PC-3 (cell line): ENCODE results near the gene SLC10A2. TPM values are rescaled to one million over a fixed set of nuclear protein-coding genes. Genes with fewer than 3 reads are reported as not detected.

Experiments used
- ATAC-seq: fragments of 200-7000 bp; cut with Tn5 transposase; 2 replicates; pipeline ENCODE4 v1.9.1; 2020; ENCODE audit warnings: mild to moderate bottlenecking, moderate library complexity
- BruUV-seq: library from RNA; stranded (reverse); fragments of 400-500 nt; replicated peaks from 2 replicates; lab custom pipeline; 2021; lab: Mats Ljungman, UMichigan
- CTCF ChIA-PET: fragments of 300-600 bp; sonication (Branson Sonifier 250); formaldehyde crosslinking; loops from one replicate; lab custom pipeline; 2022; ENCODE audit warnings: antibody characterized with exemption; lab: Charles Lee
- POLR2A ChIA-PET: fragments of 300-600 bp; sonication (Branson Sonifier 250); formaldehyde crosslinking; loops from one replicate; lab custom pipeline; 2022; ENCODE audit warnings: antibody characterized with exemption; ENCODE audit not compliant: unreplicated experiment; lab: Charles Lee
- DNase-seq: peaks from one replicate; pipeline ENCODE4 v3.0.0-alpha.2; 2015
- H2AFZ ChIP-seq: fragments of 300-600 bp; sonication (generic); 2 replicates; pipeline ENCODE4 v1.6.0; 2016; ENCODE audit warnings: antibody characterized with exemption, low read length
- H3F3A ChIP-seq: fragments of 300-600 bp; sonication (generic); one replicate; pipeline ENCODE4 v1.6.0; 2017; ENCODE audit warnings: antibody characterized with exemption, low read length, control low read depth, mild to moderate bottlenecking; ENCODE audit not compliant: unreplicated experiment
- H3K27ac ChIP-seq: fragments of 300-600 bp; sonication (generic); 2 replicates; pipeline ENCODE4 v1.5.1; 2016; ENCODE audit warnings: mild to moderate bottlenecking, low read length
- H3K27me3 ChIP-seq: fragments of 300-600 bp; sonication (generic); 2 replicates; pipeline ENCODE4 v1.6.1; 2016; ENCODE audit warnings: low read length, mixed read lengths
- H3K36me3 ChIP-seq: fragments of 300-600 bp; sonication (generic); 2 replicates; pipeline ENCODE4 v1.6.1; 2016; ENCODE audit warnings: low read depth, mixed run types, low read length, mixed read lengths
- H3K4me1 ChIP-seq: fragments of 300-600 bp; sonication (generic); 2 replicates; pipeline ENCODE4 v1.5.1; 2016; ENCODE audit warnings: low read length; ENCODE audit not compliant: insufficient read depth
- H3K4me2 ChIP-seq: fragments of 300-600 bp; sonication (generic); 2 replicates; pipeline ENCODE4 v1.6.0; 2016; ENCODE audit warnings: low read length
- H3K4me3 ChIP-seq: fragments of 300-600 bp; sonication (generic); 2 replicates; pipeline ENCODE4 v1.5.1; 2016; ENCODE audit warnings: mild to moderate bottlenecking, low read length, mixed read lengths
- H3K79me2 ChIP-seq: fragments of 300-600 bp; sonication (generic); 2 replicates; pipeline ENCODE4 v1.6.1; 2017; ENCODE audit warnings: low read length, mixed read lengths
- H3K9ac ChIP-seq: fragments of 300-600 bp; sonication (generic); 2 replicates; pipeline ENCODE4 v1.6.0; 2016; ENCODE audit warnings: mild to moderate bottlenecking, low read length
- H3K9me2 ChIP-seq: fragments of 300-600 bp; sonication (generic); replicated peaks from 2 replicates; pipeline ENCODE4 v1.6.1; 2016; ENCODE audit warnings: mixed run types, low read length, mixed read lengths
- H3K9me3 ChIP-seq: fragments of 300-600 bp; sonication (generic); 2 replicates; pipeline ENCODE4 v1.6.1; 2016; ENCODE audit warnings: low read length, mixed read lengths
- H4K20me1 ChIP-seq: fragments of 300-600 bp; sonication (generic); 2 replicates; pipeline ENCODE4 v1.6.1; 2016; ENCODE audit warnings: low read length, mixed read lengths
- EZH2 ChIP-seq: fragments of 300-600 bp; sonication (generic); IDR thresholded peaks from one replicate; pipeline ENCODE4 v1.6.1; 2017; ENCODE audit warnings: antibody characterized with exemption, mild to moderate bottlenecking, low read length; ENCODE audit not compliant: unreplicated experiment
- EZH2phosphoT487 ChIP-seq: fragments of 300-600 bp; sonication (generic); IDR thresholded peaks from 2 replicates; pipeline ENCODE4 v1.6.1; 2018; ENCODE audit warnings: mild to moderate bottlenecking, antibody characterized with exemption, low read length, borderline replicate concordance
- intact Hi-C: fragments of 100-400 bp; cut with micrococcal nuclease; formaldehyde crosslinking; loops from 2 replicates; pipeline ENCODE4 v1.9.0; 2023
- total RNA-seq: library from RNA; depleted of rRNA; stranded (reverse); fragments of >200 nt; gene quantifications from 2 replicates; pipeline ENCODE4 v1.2.3, GENCODE V29; 2014
- TF ChIP-seq, protein P1 (sequence below): fragments of 300-600 bp; sonication (generic); conservative IDR thresholded peaks from 2 replicates; pipeline ENCODE4 v1.5.1; 2017; ENCODE audit warnings: antibody characterized with exemption, low read depth, mild to moderate bottlenecking, low read length

The SLC10A2 gene
- total RNA-seq, 1 experiment from 2014 or later, result not detected

GRCh38 chr13:103101901-103102300 lies 35.7 kb upstream of the SLC10A2 start:
- H3K4me2 ChIP-seq, result no peak overlapping the region
- H4K20me1 ChIP-seq, result no peaks in the 10 kb centered on the region
- no peaks in the 10 kb centered on the region for H3K36me3 ChIP-seq
- no peak for DNase-seq
- H3K9ac ChIP-seq, result no peak overlapping the region
- H3K27ac ChIP-seq, result no peak overlapping the region
- ChIA-PET POLR2A (no interaction called here), CTCF (no interaction called here)
- intact Hi-C loops, result no loop called here
- no peak for ATAC-seq
- no peaks in the 10 kb centered on the region for H3K9me2 ChIP-seq
- no peaks in the 10 kb centered on the region for H3K4me1 ChIP-seq
- peaks cover 27% of the 10 kb centered on the region for H3K27me3 ChIP-seq
- H2AFZ ChIP-seq, result no peak overlapping the region
- H3K4me3 ChIP-seq, result no peak overlapping the region
- no peaks in the 10 kb centered on the region for H3F3A ChIP-seq
- H3K9me3 ChIP-seq, result no peaks in the 10 kb centered on the region
- BruUV-seq, result no TSS peak
- H3K79me2 ChIP-seq, result no peaks in the 10 kb centered on the region
- no peak for TF ChIP-seq EZH2phosphoT487
- TF ChIP-seq EZH2, result no peak
- TF ChIP-seq, protein P1, sequence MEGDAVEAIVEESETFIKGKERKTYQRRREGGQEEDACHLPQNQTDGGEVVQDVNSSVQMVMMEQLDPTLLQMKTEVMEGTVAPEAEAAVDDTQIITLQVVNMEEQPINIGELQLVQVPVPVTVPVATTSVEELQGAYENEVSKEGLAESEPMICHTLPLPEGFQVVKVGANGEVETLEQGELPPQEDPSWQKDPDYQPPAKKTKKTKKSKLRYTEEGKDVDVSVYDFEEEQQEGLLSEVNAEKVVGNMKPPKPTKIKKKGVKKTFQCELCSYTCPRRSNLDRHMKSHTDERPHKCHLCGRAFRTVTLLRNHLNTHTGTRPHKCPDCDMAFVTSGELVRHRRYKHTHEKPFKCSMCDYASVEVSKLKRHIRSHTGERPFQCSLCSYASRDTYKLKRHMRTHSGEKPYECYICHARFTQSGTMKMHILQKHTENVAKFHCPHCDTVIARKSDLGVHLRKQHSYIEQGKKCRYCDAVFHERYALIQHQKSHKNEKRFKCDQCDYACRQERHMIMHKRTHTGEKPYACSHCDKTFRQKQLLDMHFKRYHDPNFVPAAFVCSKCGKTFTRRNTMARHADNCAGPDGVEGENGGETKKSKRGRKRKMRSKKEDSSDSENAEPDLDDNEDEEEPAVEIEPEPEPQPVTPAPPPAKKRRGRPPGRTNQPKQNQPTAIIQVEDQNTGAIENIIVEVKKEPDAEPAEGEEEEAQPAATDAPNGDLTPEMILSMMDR, result no peak

- CTCF ChIA-PET, result no interaction called here
- POLR2A ChIA-PET, result no interaction called here
- intact Hi-C loops, result no loop called here
- Histone ChIP-seq H3K9me3 (no peaks in the 10 kb centered on the region), H3K9ac (no peak overlapping the region), H4K20me1 (no peaks in the 10 kb centered on the region), H3K79me2 (no peaks in the 10 kb centered on the region), H3K4me3 (no peak overlapping the region), H2AFZ (no peak overlapping the region), H3K4me2 (no peak overlapping the region), H3K9me2 (no peaks in the 10 kb centered on the region), H3K36me3 (no peaks in the 10 kb centered on the region), H3K4me1 (no peaks in the 10 kb centered on the region), H3F3A (no peaks in the 10 kb centered on the region), H3K27ac (no peak overlapping the region), H3K27me3 (peaks cover 27% of the 10 kb centered on the region)
- TF ChIP-seq, protein P1, result no peak
- no peak for TF ChIP-seq EZH2phosphoT487
- no peak for TF ChIP-seq EZH2
- ATAC-seq (no peak), DNase-seq (no peak)
- BruUV-seq, result no TSS peak
These were observed 35.3 kb upstream of the SLC10A2 start for GRCh38 chr13:103101500-103101899.

DNA sequence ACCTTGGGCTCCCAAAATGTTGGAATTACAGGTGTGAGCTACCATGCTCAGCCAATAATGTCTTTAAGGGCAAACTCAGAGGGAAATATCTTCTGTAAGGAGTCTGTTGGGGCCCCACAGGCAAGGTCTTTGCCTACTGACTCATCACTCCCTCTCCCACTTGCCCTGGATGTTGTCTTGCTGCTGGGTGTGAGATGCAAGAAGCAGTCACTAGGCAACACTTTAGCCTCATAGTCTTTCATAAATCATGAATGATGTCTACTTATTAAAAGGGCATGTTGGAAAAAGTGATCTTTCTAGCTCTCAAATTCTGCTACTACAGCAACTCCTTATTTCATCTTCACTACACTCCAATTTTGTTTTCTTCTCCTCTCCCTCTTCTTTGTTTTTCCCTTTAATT lies 34.6 kb upstream of the SLC10A2 start:
- Histone ChIP-seq H3K9ac (no peak overlapping the region), H3K27ac (no peak overlapping the region), H3K4me3 (no peak overlapping the region), H3F3A (no peaks in the 10 kb centered on the region), H3K4me2 (no peak overlapping the region), H3K9me2 (no peaks in the 10 kb centered on the region), H4K20me1 (no peaks in the 10 kb centered on the region), H3K27me3 (peaks cover 27% of the 10 kb centered on the region), H3K79me2 (no peaks in the 10 kb centered on the region), H2AFZ (no peak overlapping the region), H3K4me1 (no peaks in the 10 kb centered on the region), H3K36me3 (no peaks in the 10 kb centered on the region), H3K9me3 (no peaks in the 10 kb centered on the region)
- intact Hi-C loops, result no loop called here
- TF ChIP-seq EZH2, result no peak
- TF ChIP-seq EZH2phosphoT487, result no peak
- TF ChIP-seq, protein P1, result no peak
- DNase-seq (no peak), ATAC-seq (no peak)
- ChIA-PET CTCF (no interaction called here), POLR2A (no interaction called here)
- BruUV-seq, result no TSS peak
